Activated T-helper 1 cell treated with anti-CD3 and anti-CD28 coated beads, Interleukin-2, amount 50 U/mL, for 16 hours (primary cell): ENCODE measurements around the gene PCID2.

Experiments used
- DNase-seq, 2 donors: peaks; one replicate each; pipeline ENCODE4 v3.0.0-alpha.2; 2020; ENCODE audit warnings: low read depth in 1 of 2, low spot score in 1 of 2

The PCID2 gene

GRCh38 chr13:113150550-113151365 lies 57.7 kb downstream of the PCID2 start:
- no peak for DNase-seq

- DNase-seq: no peak
Measured at GRCh38 chr13:113149711-113150549, 58.5 kb downstream of the PCID2 start.

- no peak for DNase-seq
Measured at GRCh38 chr13:113148940-113149503, 59.4 kb downstream of the PCID2 start.

- no peak for DNase-seq
Measured at GRCh38 chr13:113148407-113148806, 60.1 kb downstream of the PCID2 start.

- DNase-seq: no peak
Measured at GRCh38 chr13:113147206-113147605, 61.3 kb downstream of the PCID2 start.

GRCh38 chr13:113146750-113147149 lies 61.7 kb downstream of the PCID2 start:
- DNase-seq: no peak

- no peak for DNase-seq
Measured at GRCh38 chr13:113145911-113146598, 62.4 kb downstream of the PCID2 start.

- no peak for DNase-seq
Measured at GRCh38 chr13:113145496-113145895, 63.0 kb downstream of the PCID2 start.

- no peak for DNase-seq
Measured at GRCh38 chr13:113144255-113144629, 64.2 kb downstream of the PCID2 start.

GRCh38 chr13:113143466-113144254 lies 64.8 kb downstream of the PCID2 start:
- no peak for DNase-seq

GRCh38 chr13:113142876-113143275 lies 65.6 kb downstream of the PCID2 start:
- DNase-seq: no peak

GRCh38 chr13:113141601-113141970 lies 66.9 kb downstream of the PCID2 start:
- no peak for DNase-seq

- no peak for DNase-seq
Measured at GRCh38 chr13:113140677-113141600, 67.5 kb downstream of the PCID2 start.

- no peak for DNase-seq
Measured at GRCh38 chr13:113139577-113139976, 68.9 kb downstream of the PCID2 start.

- no peak for DNase-seq
Measured at GRCh38 chr13:113138792-113139551, 69.5 kb downstream of the PCID2 start.

- DNase-seq: no peak
Measured at GRCh38 chr13:113137691-113138298, 70.7 kb downstream of the PCID2 start.

GRCh38 chr13:113135281-113135760 lies 73.1 kb downstream of the PCID2 start:
- no peak for DNase-seq
